Measurements from ENCODE around the gene RBCK1.

RBCK1 gene

DNA sequence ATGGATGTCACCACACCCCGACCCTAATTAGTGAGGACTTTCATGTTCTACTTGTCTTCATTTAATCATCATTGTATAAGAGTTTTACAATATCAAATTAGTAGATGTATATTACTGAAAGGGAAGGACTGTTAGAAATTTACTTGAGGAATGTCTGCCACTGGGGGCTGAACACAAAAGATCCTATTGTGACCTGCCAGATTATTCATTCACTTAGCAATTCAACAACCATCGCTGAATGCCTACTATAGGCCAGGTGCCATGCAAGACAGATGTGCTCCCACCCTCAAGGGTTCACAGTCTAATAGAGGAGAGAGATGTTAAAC is 8.0 kb upstream of the RBCK1 start:
- no peak for DNase-seq

DNA sequence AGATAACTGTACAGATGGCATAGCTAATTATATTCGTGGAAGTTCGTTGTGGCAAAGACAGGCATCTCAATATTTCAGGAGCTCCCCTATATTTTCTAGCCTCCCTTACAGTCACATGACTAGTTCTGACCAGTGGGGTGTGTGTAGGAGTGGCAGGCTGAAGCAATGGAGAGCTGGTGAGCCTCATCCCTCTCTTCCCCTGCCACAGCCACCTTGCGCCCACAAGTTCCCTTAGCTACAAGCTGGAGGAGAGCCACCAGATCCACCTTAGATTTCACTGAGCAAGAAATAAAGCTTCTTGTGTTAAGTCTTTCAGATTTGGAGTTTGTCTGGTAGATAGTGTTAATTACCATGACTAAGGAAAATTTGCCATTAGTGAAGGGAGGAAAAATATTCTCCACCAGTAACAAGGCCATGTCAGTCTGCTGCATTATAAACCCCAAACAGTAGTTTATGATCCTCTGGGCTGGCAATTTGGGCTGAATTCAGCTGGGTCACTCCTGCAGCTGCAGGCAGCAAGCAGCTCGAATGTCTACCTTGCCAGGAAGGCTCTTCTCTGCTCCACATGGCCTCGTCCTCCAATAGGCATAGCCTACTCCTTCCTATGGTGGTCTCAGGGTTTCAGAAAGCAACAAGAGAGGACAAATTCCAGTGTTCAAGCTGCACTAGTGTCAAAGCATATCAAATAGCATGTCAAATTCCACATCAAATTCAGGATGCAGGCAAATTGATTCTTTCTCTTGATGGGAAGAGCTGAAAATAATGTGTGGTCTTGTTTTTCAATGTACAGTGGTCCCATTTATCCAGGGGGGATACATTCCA is 7.4 kb upstream of the RBCK1 start:
- DNase-seq: no peak

GRCh38 chr20:401682-402495 is 6.2 kb upstream of the RBCK1 start:
- no peak for DNase-seq

- no peak for DNase-seq
Observed at GRCh38 chr20:402496-402885, 5.6 kb upstream of the RBCK1 start.

DNA sequence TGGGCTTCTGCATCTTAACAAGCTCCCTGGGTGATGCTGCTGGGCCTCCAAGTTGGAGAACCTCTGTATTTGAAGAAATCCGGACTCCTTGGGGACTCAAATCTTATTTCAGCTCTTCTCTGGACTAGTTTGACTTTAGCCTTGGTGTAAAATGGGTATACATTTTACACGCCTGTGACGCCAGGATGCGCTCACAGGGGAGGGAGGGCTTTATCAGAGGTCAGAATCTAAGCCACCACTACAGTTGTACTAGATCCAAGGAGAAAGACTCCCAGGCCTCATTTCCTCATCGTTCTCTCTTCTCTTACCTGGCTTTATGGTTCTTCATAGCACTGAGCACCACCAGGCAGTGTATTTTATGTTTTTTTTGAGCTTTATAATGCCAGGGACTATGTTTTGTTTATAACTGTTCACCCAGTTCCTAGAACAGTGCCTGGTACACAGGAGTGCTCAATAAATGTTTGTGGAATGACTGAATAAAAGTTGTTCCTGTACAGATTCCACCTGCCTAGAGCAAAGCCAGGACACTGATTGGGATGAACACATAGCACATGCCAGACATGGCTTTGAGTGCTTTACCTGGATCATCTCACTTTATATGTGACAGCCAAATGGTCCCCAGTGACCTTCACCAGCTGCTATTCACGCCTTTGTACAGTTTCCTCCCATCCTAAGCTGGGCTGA is 5.1 kb upstream of the RBCK1 start:
- no peak for DNase-seq

GRCh38 chr20:403582-403957 is 4.5 kb upstream of the RBCK1 start:
- no peak for DNase-seq

- no peak for DNase-seq
Observed at GRCh38 chr20:404088-404487, 4.0 kb upstream of the RBCK1 start.

DNA sequence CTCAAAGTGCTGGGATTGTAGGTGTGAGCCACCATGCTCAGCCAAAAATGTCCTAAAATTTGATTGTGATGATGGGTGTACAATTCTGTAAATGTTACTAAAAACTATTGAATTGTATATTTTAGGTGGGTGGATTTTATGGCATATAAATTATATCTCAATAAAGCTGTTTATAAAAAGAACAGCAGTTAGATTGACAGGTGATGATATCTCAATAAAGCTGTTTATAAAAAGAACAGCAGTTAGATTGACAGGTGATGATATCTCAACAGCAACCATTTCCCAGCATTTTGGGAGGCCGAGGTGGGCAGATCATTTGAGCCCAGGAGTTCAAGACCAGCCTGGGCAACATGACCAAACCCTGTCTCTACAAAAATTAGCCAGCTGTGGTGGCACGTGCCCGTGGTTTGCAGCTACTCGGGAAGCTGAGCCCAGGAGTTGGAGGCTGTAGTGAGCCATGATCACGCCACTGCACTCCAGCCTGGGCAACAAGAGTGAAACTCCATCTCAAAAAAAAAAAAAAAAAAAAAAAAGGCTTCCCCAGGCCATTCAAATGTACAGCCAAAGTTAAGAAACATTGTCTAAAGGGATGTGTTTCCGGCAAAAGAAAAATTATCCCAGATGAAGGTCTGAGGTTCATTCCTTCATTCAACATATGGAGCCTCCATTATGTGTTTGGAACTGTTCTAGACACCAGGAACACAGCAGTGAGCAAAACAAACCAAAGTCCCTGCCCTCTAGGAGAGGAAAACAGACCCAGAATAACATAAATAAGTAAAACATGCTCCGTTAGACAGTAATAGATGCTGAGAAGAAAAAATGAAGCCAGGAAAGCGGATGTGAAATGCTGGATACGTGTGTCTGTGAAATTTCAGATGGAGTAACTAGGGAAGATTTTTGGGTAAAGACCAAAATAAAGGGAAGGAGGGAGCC is 1.6 kb upstream of the RBCK1 start:
- no peak for DNase-seq

DNA sequence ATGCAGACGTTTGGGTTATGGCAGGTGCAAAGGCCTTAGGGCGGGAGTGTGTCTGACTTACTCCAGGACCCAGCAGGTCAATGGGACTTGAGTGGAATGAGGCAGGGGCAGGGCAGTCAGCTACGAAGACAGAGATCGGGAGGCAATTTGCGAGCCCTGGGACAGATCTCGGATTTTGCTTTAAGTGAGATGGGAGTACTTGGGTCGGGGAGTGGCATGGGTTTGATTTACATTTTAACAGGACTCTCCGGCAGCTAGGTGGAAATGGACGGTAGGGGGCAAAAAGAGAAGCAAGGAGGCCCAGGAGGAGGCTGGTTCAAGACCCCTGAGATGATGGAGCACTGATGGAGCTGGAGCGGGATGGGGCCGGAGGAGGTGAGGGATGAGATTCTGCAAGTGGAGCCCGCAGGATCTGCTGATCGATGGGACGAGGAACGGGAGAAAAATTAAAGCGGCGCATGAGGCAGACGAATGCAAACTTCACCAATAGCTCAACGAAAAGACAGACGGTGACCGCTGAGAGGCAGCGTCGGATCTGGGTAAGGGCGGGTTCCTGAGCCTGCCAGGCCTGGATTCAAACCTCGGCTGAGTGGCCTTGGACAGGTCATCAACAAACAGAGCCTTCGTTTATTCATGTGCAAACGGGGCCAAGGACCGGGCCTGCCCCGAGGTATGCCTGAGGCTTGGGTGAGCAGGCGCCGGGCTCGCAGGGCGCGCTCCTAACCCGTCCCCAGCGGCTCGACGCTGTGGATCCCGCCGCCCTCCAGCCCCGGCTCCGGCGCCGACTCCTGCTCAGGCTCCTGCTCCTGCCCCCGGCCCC is 756 bp upstream of the RBCK1 start:
- DNase-seq: peak; percentile 23

GRCh38 chr20:408843-409696 is 971 bp downstream of the RBCK1 start:
- DNase-seq: no peak

GRCh38 chr20:409697-410559 is 1.8 kb downstream of the RBCK1 start:
- no peak for DNase-seq

- no peak for DNase-seq
Observed at GRCh38 chr20:412081-412480, 4.0 kb downstream of the RBCK1 start.

DNA sequence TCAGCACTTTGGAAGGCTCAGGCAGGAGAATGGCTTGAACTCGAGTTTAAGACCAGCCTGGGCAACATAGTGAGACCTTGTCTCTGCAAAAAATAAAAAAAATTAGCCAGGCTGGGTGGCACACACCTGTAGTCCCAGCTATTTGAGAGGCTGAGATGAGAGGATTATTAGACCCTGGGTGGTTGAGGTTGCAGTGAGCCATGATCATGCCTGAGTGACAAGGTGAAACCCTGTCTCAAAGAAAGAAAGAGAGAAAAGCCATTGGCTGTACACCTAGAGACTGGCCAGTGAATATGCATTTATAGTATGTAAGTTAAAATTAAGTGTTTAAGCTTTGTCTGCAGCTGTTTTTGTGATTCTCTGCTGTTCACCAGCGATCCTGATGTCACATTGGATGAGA is 6.1 kb downstream of the RBCK1 start:
- no peak for DNase-seq

DNA sequence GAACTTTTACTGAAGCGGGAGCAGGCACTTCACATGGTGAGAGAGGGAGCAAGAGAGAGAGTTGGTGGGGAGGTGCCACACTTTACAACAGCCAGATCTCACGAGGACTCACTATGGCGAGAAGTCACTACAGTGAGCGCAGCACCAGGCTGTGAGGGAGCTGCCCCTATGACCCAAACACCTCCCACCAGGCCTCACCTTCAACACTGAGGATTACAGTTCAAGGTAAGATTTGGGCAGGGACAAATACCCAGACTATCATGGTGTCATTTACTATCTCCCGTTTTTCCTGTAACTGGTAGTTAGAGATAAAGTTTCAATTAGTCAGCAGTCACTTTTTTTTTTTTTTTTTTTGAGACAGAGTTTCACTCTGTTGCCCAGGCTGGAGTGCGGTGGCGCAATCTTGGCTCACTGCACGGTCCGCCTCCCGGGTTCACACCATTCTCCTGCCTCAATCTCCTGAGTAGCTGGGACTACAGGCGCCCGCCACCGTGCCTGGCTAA is 7.8 kb downstream of the RBCK1 start:
- DNase-seq: no peak

GRCh38 chr20:416950-417800 is 9.1 kb downstream of the RBCK1 start:
- no peak for DNase-seq

DNA sequence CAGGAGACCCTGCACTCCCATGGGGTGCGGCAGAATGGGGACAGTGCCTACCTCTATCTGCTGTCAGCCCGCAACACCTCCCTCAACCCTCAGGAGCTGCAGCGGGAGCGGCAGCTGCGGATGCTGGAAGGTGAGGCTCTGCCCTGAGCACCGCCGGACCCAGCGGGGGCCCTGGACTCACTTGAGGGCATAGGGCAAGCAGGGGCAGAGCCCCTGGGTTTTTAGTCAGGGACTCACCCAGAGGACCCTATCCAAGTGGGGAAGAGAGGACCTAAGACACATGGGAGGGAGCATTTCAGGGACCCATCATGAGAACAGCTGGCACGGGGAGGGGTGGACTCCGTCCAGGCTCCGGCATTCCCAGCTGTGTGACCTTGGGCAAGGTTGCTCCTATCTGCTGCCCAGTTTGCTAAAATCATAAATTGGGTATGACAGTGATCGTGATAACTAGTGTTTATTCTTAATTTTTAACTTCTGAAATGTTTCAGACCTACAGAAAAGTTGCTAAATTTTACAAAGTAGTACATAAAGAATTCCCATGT is 9.8 kb downstream of the RBCK1 start:
- DNase-seq: no peak

- no peak for DNase-seq
Observed at GRCh38 chr20:418858-419365, 10.8 kb downstream of the RBCK1 start.

DNA sequence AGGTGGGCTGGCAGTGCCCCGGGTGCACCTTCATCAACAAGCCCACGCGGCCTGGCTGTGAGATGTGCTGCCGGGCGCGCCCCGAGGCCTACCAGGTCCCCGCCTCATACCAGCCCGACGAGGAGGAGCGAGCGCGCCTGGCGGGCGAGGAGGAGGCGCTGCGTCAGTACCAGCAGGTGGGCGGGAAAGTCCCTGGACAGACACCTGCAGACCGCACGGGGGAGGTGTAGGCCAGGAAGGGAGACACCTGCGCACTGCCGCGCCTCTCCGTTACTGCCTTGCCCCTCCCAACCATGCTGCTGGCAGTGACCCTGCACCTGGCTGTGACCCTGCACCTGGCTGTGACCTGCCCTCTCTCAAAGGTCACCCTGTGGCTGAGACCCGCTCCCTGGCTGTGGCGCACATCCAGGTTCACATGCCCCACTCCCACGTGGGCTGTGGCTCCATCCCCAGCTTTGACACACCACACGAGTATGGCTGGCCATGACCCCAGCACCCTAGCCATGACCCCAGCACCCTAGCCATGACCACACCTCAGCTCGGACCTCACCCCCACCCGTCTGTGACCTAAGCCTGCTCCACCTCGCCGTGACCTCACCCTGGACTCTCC is 11.6 kb downstream of the RBCK1 start:
- peak; percentile 96 for DNase-seq
